ENCODE measurements around the gene TRAF7.

GRCh38 chr16:2171601-2172178, 16.1 kb downstream of the TRAF7 start:
- TF ChIP-seq EZH2phosphoT487 (IDR thresholded peaks at IDR 0.05; ENCODE audit: borderline replicate concordance, low read length) (no peak), CTCF (IDR thresholded peaks at IDR 0.05; ENCODE audit: low read depth, low read length, poor library complexity, severe bottlenecking) (no peak)
